HepG2 (cell line): ENCODE measurements around the gene HYPK. TPM values are rescaled to one million over a fixed set of nuclear protein-coding genes. Genes with fewer than 3 reads are reported as not detected.

Experiments
- AGO1 ChIP-seq: fragments of 200-400 bp; formaldehyde crosslinking; IDR thresholded peaks from 2 replicates; pipeline ENCODE4 v1.6.1; 2017; ENCODE audit warnings: mild to moderate bottlenecking, low read depth, low read length, moderate library complexity; ENCODE audit not compliant: poor library complexity, severe bottlenecking
- E2F2 ChIP-seq: sonication (generic); formaldehyde crosslinking; IDR thresholded peaks from 2 replicates; pipeline ENCODE4 v1.4.0; 2020; ENCODE audit warnings: missing genetic modification reagents, borderline replicate concordance
- ERF ChIP-seq: IDR thresholded peaks from 2 replicates; pipeline ENCODE4 v1.6.1; 2018; ENCODE audit warnings: missing biosample characterization, missing genetic modification reagents
- MED1 ChIP-seq: sonication (generic); formaldehyde crosslinking; IDR thresholded peaks from 2 replicates; pipeline ENCODE4 v1.4.0; 2020; ENCODE audit warnings: missing genetic modification reagents
- MLLT10 ChIP-seq: sonication (generic); formaldehyde crosslinking; IDR thresholded peaks from 2 replicates; pipeline ENCODE4 v1.4.0; 2020; ENCODE audit warnings: missing genetic modification reagents
- ONECUT2 ChIP-seq: sonication (generic); formaldehyde crosslinking; IDR thresholded peaks from 2 replicates; pipeline ENCODE4 v1.4.0; 2020; ENCODE audit warnings: missing genetic modification reagents
- RXRA ChIP-seq: sonication (generic); formaldehyde crosslinking; IDR thresholded peaks from 2 replicates; pipeline ENCODE4 v1.5.1; 2020; ENCODE audit warnings: missing genetic modification reagents
- SAFB2 ChIP-seq: sonication (generic); formaldehyde crosslinking; IDR thresholded peaks from 2 replicates; pipeline ENCODE4 v1.5.1; 2020; ENCODE audit warnings: missing genetic modification reagents, low read depth, mild to moderate bottlenecking, borderline replicate concordance
- SMARCE1 ChIP-seq: fragments of 450-650 bp; IDR thresholded peaks from 2 replicates; pipeline ENCODE4 v1.6.1; 2017; ENCODE audit warnings: borderline replicate concordance
- SMC3 ChIP-seq: IDR thresholded peaks from 2 replicates; pipeline ENCODE4 v1.6.1; 2011; ENCODE audit warnings: low read length, improper control_type of control experiment
- SRY ChIP-seq: sonication (generic); formaldehyde crosslinking; IDR thresholded peaks from 2 replicates; pipeline ENCODE4 v1.8.0; 2022; ENCODE audit warnings: mild to moderate bottlenecking, missing genetic modification reagents
- TCF7 ChIP-seq: sonication (generic); IDR thresholded peaks from 2 replicates; pipeline ENCODE4 v1.6.1; 2016; ENCODE audit warnings: antibody characterized with exemption, low read depth
- THAP11 ChIP-seq: IDR thresholded peaks from 2 replicates; pipeline ENCODE4 v1.6.1; 2016; ENCODE audit warnings: missing biosample characterization, missing genetic modification reagents
- XRCC5 ChIP-seq: fragments of 200-400 bp; formaldehyde crosslinking; optimal IDR thresholded peaks from 2 replicates; pipeline ENCODE3; 2017; ENCODE audit warnings: mild to moderate bottlenecking, low read length
- ZBTB33 ChIP-seq: sonication (generic); formaldehyde crosslinking; IDR thresholded peaks from 2 replicates; pipeline ENCODE4 v1.4.0; 2020; ENCODE audit warnings: missing genetic modification reagents
- ZKSCAN5 ChIP-seq: sonication (generic); formaldehyde crosslinking; IDR thresholded peaks from 2 replicates; pipeline ENCODE4 v1.5.1; 2020; ENCODE audit warnings: mild to moderate bottlenecking, missing genetic modification reagents
- ZMAT5 ChIP-seq: sonication (generic); formaldehyde crosslinking; IDR thresholded peaks from 2 replicates; pipeline ENCODE4 v1.5.0; 2020; ENCODE audit warnings: mild to moderate bottlenecking, low read depth, missing genetic modification reagents, borderline replicate concordance
- ZNF160 ChIP-seq: sonication (generic); formaldehyde crosslinking; IDR thresholded peaks from 2 replicates; pipeline ENCODE4 v1.8.0; 2022; ENCODE audit warnings: mild to moderate bottlenecking, inconsistent platforms, missing genetic modification reagents
- ZNF230 ChIP-seq: sonication (generic); formaldehyde crosslinking; IDR thresholded peaks from 2 replicates; pipeline ENCODE4 v1.4.0; 2020; ENCODE audit warnings: mild to moderate bottlenecking, missing genetic modification reagents
- ZNF264 ChIP-seq: sonication (generic); formaldehyde crosslinking; IDR thresholded peaks from 2 replicates; pipeline ENCODE4 v1.4.0; 2020; ENCODE audit warnings: missing genetic modification reagents
- ZNF350 ChIP-seq: sonication (generic); formaldehyde crosslinking; IDR thresholded peaks from 2 replicates; pipeline ENCODE4 v1.4.0; 2020; ENCODE audit warnings: mild to moderate bottlenecking, low read depth, missing genetic modification reagents, borderline replicate concordance
- ZNF432 ChIP-seq: sonication (generic); formaldehyde crosslinking; IDR thresholded peaks from 2 replicates; pipeline ENCODE4 v1.5.0; 2020; ENCODE audit warnings: missing genetic modification reagents, mild to moderate bottlenecking, borderline replicate concordance
- ZNF558 ChIP-seq: sonication (generic); formaldehyde crosslinking; IDR thresholded peaks from 2 replicates; pipeline ENCODE4 v1.9.0; 2022; ENCODE audit warnings: mild to moderate bottlenecking, missing genetic modification reagents, borderline replicate concordance
- ZUFSP ChIP-seq: sonication (generic); formaldehyde crosslinking; IDR thresholded peaks from 2 replicates; pipeline ENCODE4 v1.9.0; 2021; ENCODE audit warnings: missing genetic modification reagents, mild to moderate bottlenecking, borderline replicate concordance
- polyA plus RNA-seq, 8 experiments: library from polyadenylated mRNA; depleted of rRNA in 3 of 8; stranded (reverse) in 7 of 8; unstranded in 1 of 8; fragments of >200 nt; fragmentation: Illumina TruSeq in 4 of 8; extraction: Trizol in 4 of 8; gene quantifications; 2 replicates each; pipeline versions ENCODE4 v1.2.1 to v1.2.3, GENCODE V29; 2011 to 2016; ENCODE audit warnings: low read depth in 4 of 8, missing spikeins in 1 of 8, mixed read lengths in 1 of 8; ENCODE audit not compliant: insufficient read depth in 1 of 8
- total RNA-seq, 5 experiments: library from RNA; depleted of rRNA; stranded (reverse); fragments of >200 nt; fragmentation: Illumina TruSeq; extraction: Trizol; gene quantifications; 2 replicates each; pipeline ENCODE4 v1.2.3, GENCODE V29; 2016; ENCODE audit warnings: low read depth in 1 of 5

Gene HYPK
- total and polyA plus RNA-seq, 2 of the 13 experiments (the other 11 are each of a cell fraction or from before 2014, with no cell fraction given) = 13.5 to 16.5 TPM

- TF ChIP-seq ZNF350 = peak; percentile 66; the same call in 1 of the 2 replicates
- peak; percentile 82; the same call in 1 of the 2 replicates for TF ChIP-seq SRY (CRISPR knock-in tag)
- TF ChIP-seq ZNF558 (CRISPR knock-in tag) = no peak
- TF ChIP-seq ONECUT2 (CRISPR knock-in tag) = no peak
- TF ChIP-seq AGO1 = peak; percentile 54
- peak; percentile 35; the same call in 1 of the 2 replicates for TF ChIP-seq E2F2 (CRISPR knock-in tag)
- peak; percentile 27 for TF ChIP-seq XRCC5
- TF ChIP-seq ZUFSP (CRISPR knock-in tag) = no peak
- peak; percentile 73; the same call in 1 of the 2 replicates for TF ChIP-seq ERF (CRISPR knock-in tag)
- 0 out of 2 replicates have a peak, but pooled peaks have one; percentile 41 for TF ChIP-seq ZNF264 (CRISPR knock-in tag)
- no peak for TF ChIP-seq ZNF432 (CRISPR knock-in tag)
- TF ChIP-seq ZNF230 = no peak
- TF ChIP-seq SMARCE1 = no peak
- TF ChIP-seq THAP11 (CRISPR knock-in tag) = peak; percentile 68
- TF ChIP-seq ZBTB33 (CRISPR knock-in tag) = 0 out of 2 replicates have a peak, but pooled peaks have one; percentile 14
- no peak for TF ChIP-seq SAFB2 (CRISPR knock-in tag)
- peak; percentile 57 for TF ChIP-seq MED1 (CRISPR knock-in tag)
- TF ChIP-seq ZMAT5 (CRISPR knock-in tag) = no peak
- 0 out of 2 replicates have a peak, but pooled peaks have one; percentile 17 for TF ChIP-seq ZNF160
- no peak for TF ChIP-seq TCF7
- TF ChIP-seq SMC3 = no peak
- TF ChIP-seq RXRA (CRISPR knock-in tag) = peak; percentile 41; the same call in 1 of the 2 replicates
- peak; percentile 30; the same call in 1 of the 2 replicates for TF ChIP-seq ZKSCAN5
- TF ChIP-seq MLLT10 = no peak
Observed at GRCh38 chr15:43791993-43792760, 8.2 kb upstream of the HYPK start, which contains the start of gene SERF2 (continued).
